ENCODE measurements around the gene CFP. TPM values are rescaled to one million over a fixed set of nuclear protein-coding genes. Genes with fewer than 3 reads are reported as not detected.

Gene CFP
- polyA plus RNA-seq, 1 of the 3 experiments (the other 2 are of a cell fraction), result 0.03 TPM

DNA sequence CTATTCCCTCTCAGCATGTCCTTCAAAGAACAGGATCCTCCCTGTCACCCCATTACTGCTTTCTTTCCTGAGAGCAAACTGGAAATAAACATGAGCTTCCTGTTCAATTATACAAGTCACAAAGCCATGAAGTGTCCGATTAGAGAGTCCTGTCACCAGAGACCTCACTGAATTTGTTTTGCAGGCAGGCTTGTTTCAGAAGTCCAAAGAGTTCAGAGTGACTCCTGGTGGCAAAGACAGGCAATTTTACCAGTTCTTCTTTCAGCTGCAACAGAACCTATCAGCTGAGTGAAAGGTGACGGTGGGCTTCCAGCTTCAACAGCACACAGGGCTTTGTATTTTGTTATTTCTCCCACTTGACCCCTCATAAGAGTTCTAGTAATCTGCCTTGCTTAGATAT lies 14.2 kb upstream of the CFP start:
- Histone ChIP-seq H3K36me3 (replicated peaks in 1 of 2; ENCODE audit: control insufficient read depth in 1 of 2, insufficient read depth in 2 of 2, low read length in 1 of 2) (peaks cover 20 to 22% of the 10 kb centered on the region in 2 experiments), H3K4me3 (ENCODE audit: low read depth in 2 of 2, low read length in 1 of 2) (no peak overlapping the region), H4K20me1 (ENCODE audit: insufficient read depth) (no peaks in the 10 kb centered on the region), H3K9ac (no peak overlapping the region), H3K9me2 (no peaks in the 10 kb centered on the region), H3K27me3 (ENCODE audit: insufficient read depth) (peaks cover 9% of the 10 kb centered on the region; the same call in 1 of the 2 replicates), H3K9me3 (no peaks in the 10 kb centered on the region), H2AFZ (ENCODE audit: low read depth) (no peak overlapping the region), H3K27ac (ENCODE audit: low read depth in 2 of 2, low read length in 1 of 2) (no peak overlapping the region), H3K79me2 (ENCODE audit: insufficient read depth) (peaks cover 7% of the 10 kb centered on the region; the same call in 1 of the 2 replicates), H3K4me1 (ENCODE audit: control insufficient read depth in 1 of 2, insufficient read depth in 2 of 2, low read depth in 1 of 2, low read length in 1 of 2) (no peaks in the 10 kb centered on the region; a peak in 1 of 4 replicates), H3K4me2 (no peak overlapping the region), H3F3A (replicated peaks; ENCODE audit: insufficient read depth) (no peaks in the 10 kb centered on the region)
- CTCF ChIA-PET, result interaction anchor here (0.7 to 2.8 kb wide), 23 partner anchors 10 to 383 kb away, joined by 3 to 14 read pairs (median 3); partner anchors contain the start of genes CFP and TIMP1
- TF ChIP-seq RAD21 (IDR thresholded peaks at IDR 0.05; ENCODE audit: low read length), result peak; percentile 55
- TF ChIP-seq GATA2 (CRISPR knock-in tag; IDR thresholded peaks at IDR 0.05), result no peak
- TF ChIP-seq SMC3 (IDR thresholded peaks at IDR 0.05; ENCODE audit: low read depth, low read length), result peak; percentile 36
- TF ChIP-seq, protein P1, sequence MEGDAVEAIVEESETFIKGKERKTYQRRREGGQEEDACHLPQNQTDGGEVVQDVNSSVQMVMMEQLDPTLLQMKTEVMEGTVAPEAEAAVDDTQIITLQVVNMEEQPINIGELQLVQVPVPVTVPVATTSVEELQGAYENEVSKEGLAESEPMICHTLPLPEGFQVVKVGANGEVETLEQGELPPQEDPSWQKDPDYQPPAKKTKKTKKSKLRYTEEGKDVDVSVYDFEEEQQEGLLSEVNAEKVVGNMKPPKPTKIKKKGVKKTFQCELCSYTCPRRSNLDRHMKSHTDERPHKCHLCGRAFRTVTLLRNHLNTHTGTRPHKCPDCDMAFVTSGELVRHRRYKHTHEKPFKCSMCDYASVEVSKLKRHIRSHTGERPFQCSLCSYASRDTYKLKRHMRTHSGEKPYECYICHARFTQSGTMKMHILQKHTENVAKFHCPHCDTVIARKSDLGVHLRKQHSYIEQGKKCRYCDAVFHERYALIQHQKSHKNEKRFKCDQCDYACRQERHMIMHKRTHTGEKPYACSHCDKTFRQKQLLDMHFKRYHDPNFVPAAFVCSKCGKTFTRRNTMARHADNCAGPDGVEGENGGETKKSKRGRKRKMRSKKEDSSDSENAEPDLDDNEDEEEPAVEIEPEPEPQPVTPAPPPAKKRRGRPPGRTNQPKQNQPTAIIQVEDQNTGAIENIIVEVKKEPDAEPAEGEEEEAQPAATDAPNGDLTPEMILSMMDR (IDR thresholded peaks at IDR 0.05), result peak; percentile 55
- TF ChIP-seq, protein P2, sequence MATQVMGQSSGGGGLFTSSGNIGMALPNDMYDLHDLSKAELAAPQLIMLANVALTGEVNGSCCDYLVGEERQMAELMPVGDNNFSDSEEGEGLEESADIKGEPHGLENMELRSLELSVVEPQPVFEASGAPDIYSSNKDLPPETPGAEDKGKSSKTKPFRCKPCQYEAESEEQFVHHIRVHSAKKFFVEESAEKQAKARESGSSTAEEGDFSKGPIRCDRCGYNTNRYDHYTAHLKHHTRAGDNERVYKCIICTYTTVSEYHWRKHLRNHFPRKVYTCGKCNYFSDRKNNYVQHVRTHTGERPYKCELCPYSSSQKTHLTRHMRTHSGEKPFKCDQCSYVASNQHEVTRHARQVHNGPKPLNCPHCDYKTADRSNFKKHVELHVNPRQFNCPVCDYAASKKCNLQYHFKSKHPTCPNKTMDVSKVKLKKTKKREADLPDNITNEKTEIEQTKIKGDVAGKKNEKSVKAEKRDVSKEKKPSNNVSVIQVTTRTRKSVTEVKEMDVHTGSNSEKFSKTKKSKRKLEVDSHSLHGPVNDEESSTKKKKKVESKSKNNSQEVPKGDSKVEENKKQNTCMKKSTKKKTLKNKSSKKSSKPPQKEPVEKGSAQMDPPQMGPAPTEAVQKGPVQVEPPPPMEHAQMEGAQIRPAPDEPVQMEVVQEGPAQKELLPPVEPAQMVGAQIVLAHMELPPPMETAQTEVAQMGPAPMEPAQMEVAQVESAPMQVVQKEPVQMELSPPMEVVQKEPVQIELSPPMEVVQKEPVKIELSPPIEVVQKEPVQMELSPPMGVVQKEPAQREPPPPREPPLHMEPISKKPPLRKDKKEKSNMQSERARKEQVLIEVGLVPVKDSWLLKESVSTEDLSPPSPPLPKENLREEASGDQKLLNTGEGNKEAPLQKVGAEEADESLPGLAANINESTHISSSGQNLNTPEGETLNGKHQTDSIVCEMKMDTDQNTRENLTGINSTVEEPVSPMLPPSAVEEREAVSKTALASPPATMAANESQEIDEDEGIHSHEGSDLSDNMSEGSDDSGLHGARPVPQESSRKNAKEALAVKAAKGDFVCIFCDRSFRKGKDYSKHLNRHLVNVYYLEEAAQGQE (IDR thresholded peaks at IDR 0.05; ENCODE audit: low read depth, low read length), result no peak
- WGBS (ENCODE audit: low lambda C conversion rate), result 17% methylated on average over 2 of the region's 2 CpGs
- POLR2A ChIA-PET, result interaction anchor here (0.8 kb wide), 1 partner anchor 20 kb away, joined by 3 read pairs; no protein-coding TSS in a partner anchor
- DNase-seq, result no peak

- no peak for DNase-seq
- Histone ChIP-seq H3K36me3 (replicated peaks in 1 of 2; ENCODE audit: control insufficient read depth in 1 of 2, insufficient read depth in 2 of 2, low read length in 1 of 2) (peaks cover 17 to 32% of the 10 kb centered on the region in 2 experiments), H3K4me2 (no peak overlapping the region), H3K4me3 (ENCODE audit: low read depth in 2 of 2, low read length in 1 of 2) (no peak overlapping the region), H3F3A (replicated peaks; ENCODE audit: insufficient read depth) (no peaks in the 10 kb centered on the region), H3K79me2 (ENCODE audit: insufficient read depth) (no peaks in the 10 kb centered on the region), H3K9ac (no peak overlapping the region), H3K9me3 (no peaks in the 10 kb centered on the region), H3K27ac (ENCODE audit: low read depth in 2 of 2, low read length in 1 of 2) (no peak overlapping the region), H3K4me1 (ENCODE audit: control insufficient read depth in 1 of 2, insufficient read depth in 2 of 2, low read depth in 1 of 2, low read length in 1 of 2) (no peaks in the 10 kb centered on the region), H4K20me1 (ENCODE audit: insufficient read depth) (no peaks in the 10 kb centered on the region), H2AFZ (ENCODE audit: low read depth) (no peak overlapping the region), H3K27me3 (ENCODE audit: insufficient read depth) (no peaks in the 10 kb centered on the region; the same call in 1 of the 2 replicates), H3K9me2 (no peaks in the 10 kb centered on the region)
- WGBS (ENCODE audit: low lambda C conversion rate), result 58% methylated on average over 6 of the region's 14 CpGs
- ChIA-PET POLR2A (no interaction called here), CTCF (no interaction called here)
- no peak for TF ChIP-seq ELF1 (IDR thresholded peaks at IDR 0.05)
- TF ChIP-seq GATA2 (CRISPR knock-in tag; IDR thresholded peaks at IDR 0.05), result no peak
- TF ChIP-seq TEAD4 (IDR thresholded peaks at IDR 0.05; ENCODE audit: borderline replicate concordance, insufficient read depth), result no peak
- no peak for TF ChIP-seq YY1 (IDR thresholded peaks at IDR 0.05; ENCODE audit: low read depth)
- TF ChIP-seq MAX (IDR thresholded peaks at IDR 0.05; ENCODE audit: low read depth), result no peak
- no peak for TF ChIP-seq USF2 (IDR thresholded peaks at IDR 0.05; ENCODE audit: borderline replicate concordance, low read depth, low read length)
- TF ChIP-seq GABPA (IDR thresholded peaks at IDR 0.05; ENCODE audit: low read depth), result no peak
- no peak for TF ChIP-seq FOXM1 (IDR thresholded peaks at IDR 0.05; ENCODE audit: low read depth)
- no peak for TF ChIP-seq RXRA (IDR thresholded peaks at IDR 0.05; ENCODE audit: borderline replicate concordance, low read depth)
- no peak for TF ChIP-seq PBX3 (IDR thresholded peaks at IDR 0.05)
- no peak for TF ChIP-seq EP300 (IDR thresholded peaks at IDR 0.05; ENCODE audit: borderline replicate concordance in 1 of 2, low read depth in 1 of 2, low read length in 1 of 2)
- no peak for TF ChIP-seq MEF2A (IDR thresholded peaks at IDR 0.05; ENCODE audit: borderline replicate concordance, low read depth)
- no peak for TF ChIP-seq RAD21 (IDR thresholded peaks at IDR 0.05; ENCODE audit: low read length)
- TF ChIP-seq, protein P1 (IDR thresholded peaks at IDR 0.05), result no peak
Observed at GRCh38 chrX:47638816-47639215, 9.1 kb upstream of the CFP start.
